HepG2 (cell line): ENCODE measurements around the gene HNRNPA0. TPM values are rescaled to one million over a fixed set of nuclear protein-coding genes. Genes with fewer than 3 reads are reported as not detected.

Source experiments
- FOXJ3 ChIP-seq: sonication (generic); formaldehyde crosslinking; IDR thresholded peaks from 2 replicates; pipeline ENCODE4 v1.4.0; 2020; ENCODE audit warnings: missing genetic modification reagents, mild to moderate bottlenecking, borderline replicate concordance
- KAT8 ChIP-seq: IDR thresholded peaks from 2 replicates; pipeline ENCODE4 v1.6.1; 2016; ENCODE audit warnings: missing genetic modification reagents, missing compliant biosample characterization
- MIXL1 ChIP-seq: IDR thresholded peaks from 2 replicates; pipeline ENCODE4 v1.6.1; 2016
- NCOA5 ChIP-seq: sonication (generic); formaldehyde crosslinking; IDR thresholded peaks from 2 replicates; pipeline ENCODE4 v1.4.0; 2020; ENCODE audit warnings: missing genetic modification reagents
- SP140L ChIP-seq: sonication (generic); formaldehyde crosslinking; IDR thresholded peaks from 2 replicates; pipeline ENCODE4 v1.4.0; 2020; ENCODE audit warnings: missing genetic modification reagents, borderline replicate concordance
- U2AF2 ChIP-seq: fragments of 200-400 bp; formaldehyde crosslinking; IDR thresholded peaks from 2 replicates; pipeline ENCODE4 v1.6.1; 2017; ENCODE audit warnings: low read depth, mild to moderate bottlenecking, low read length
- ZNF124 ChIP-seq: sonication (generic); formaldehyde crosslinking; IDR thresholded peaks from 2 replicates; pipeline ENCODE4 v1.4.0; 2020; ENCODE audit warnings: missing genetic modification reagents
- ZNF543 ChIP-seq: sonication (generic); formaldehyde crosslinking; IDR thresholded peaks from 2 replicates; pipeline ENCODE4 v1.4.0; 2020; ENCODE audit warnings: mild to moderate bottlenecking, missing genetic modification reagents
- ZNF546 ChIP-seq: sonication (generic); formaldehyde crosslinking; conservative IDR thresholded peaks from 2 replicates; pipeline ENCODE4 v1.8.1; 2023; ENCODE audit warnings: mild to moderate bottlenecking, missing genetic modification reagents
- ZNF619 ChIP-seq: sonication (generic); formaldehyde crosslinking; IDR thresholded peaks from 2 replicates; pipeline ENCODE4 v1.4.0; 2020; ENCODE audit warnings: mild to moderate bottlenecking, missing genetic modification reagents
- ZNF703 ChIP-seq: sonication (generic); formaldehyde crosslinking; IDR thresholded peaks from 2 replicates; pipeline ENCODE4 v1.5.1; 2020; ENCODE audit warnings: missing genetic modification reagents, mild to moderate bottlenecking, moderate library complexity, borderline replicate concordance
- ZNF816 ChIP-seq: sonication (generic); formaldehyde crosslinking; IDR thresholded peaks from 2 replicates; pipeline ENCODE4 v1.8.0; 2022; ENCODE audit warnings: missing genetic modification reagents, mild to moderate bottlenecking, borderline replicate concordance
- polyA plus RNA-seq, 8 experiments: library from polyadenylated mRNA; depleted of rRNA in 3 of 8; stranded (reverse) in 7 of 8; unstranded in 1 of 8; fragments of >200 nt; fragmentation: Illumina TruSeq in 4 of 8; extraction: Trizol in 4 of 8; gene quantifications; 2 replicates each; pipeline versions ENCODE4 v1.2.1 to v1.2.3, GENCODE V29; 2011 to 2016; ENCODE audit warnings: low read depth in 4 of 8, missing spikeins in 1 of 8, mixed read lengths in 1 of 8; ENCODE audit not compliant: insufficient read depth in 1 of 8
- total RNA-seq, 5 experiments: library from RNA; depleted of rRNA; stranded (reverse); fragments of >200 nt; fragmentation: Illumina TruSeq; extraction: Trizol; gene quantifications; 2 replicates each; pipeline ENCODE4 v1.2.3, GENCODE V29; 2016; ENCODE audit warnings: low read depth in 1 of 5
- TF ChIP-seq, protein P1 (sequence below): sonication (generic); formaldehyde crosslinking; IDR thresholded peaks from 2 replicates; pipeline ENCODE4 v1.5.0; 2020; ENCODE audit warnings: mild to moderate bottlenecking, missing genetic modification reagents
- TF ChIP-seq, protein P2 (sequence below): sonication (generic); formaldehyde crosslinking; IDR thresholded peaks from 2 replicates; pipeline ENCODE4 v1.5.0; 2020; ENCODE audit warnings: missing genetic modification reagents
- TF ChIP-seq, protein P3 (sequence below): sonication (generic); formaldehyde crosslinking; IDR thresholded peaks from 2 replicates; pipeline ENCODE4 v1.8.1; 2022; ENCODE audit warnings: low read depth, mild to moderate bottlenecking, missing genetic modification reagents
- TF ChIP-seq, protein P4 (sequence below): fragments of 450-650 bp; IDR thresholded peaks from 2 replicates; pipeline ENCODE4 v1.6.1; 2017; ENCODE audit warnings: mild to moderate bottlenecking

Gene HNRNPA0
- total and polyA plus RNA-seq, 2 of the 13 experiments (the other 11 are each of a cell fraction or from before 2014, with no cell fraction given) = 9.0 to 12.9 TPM

DNA sequence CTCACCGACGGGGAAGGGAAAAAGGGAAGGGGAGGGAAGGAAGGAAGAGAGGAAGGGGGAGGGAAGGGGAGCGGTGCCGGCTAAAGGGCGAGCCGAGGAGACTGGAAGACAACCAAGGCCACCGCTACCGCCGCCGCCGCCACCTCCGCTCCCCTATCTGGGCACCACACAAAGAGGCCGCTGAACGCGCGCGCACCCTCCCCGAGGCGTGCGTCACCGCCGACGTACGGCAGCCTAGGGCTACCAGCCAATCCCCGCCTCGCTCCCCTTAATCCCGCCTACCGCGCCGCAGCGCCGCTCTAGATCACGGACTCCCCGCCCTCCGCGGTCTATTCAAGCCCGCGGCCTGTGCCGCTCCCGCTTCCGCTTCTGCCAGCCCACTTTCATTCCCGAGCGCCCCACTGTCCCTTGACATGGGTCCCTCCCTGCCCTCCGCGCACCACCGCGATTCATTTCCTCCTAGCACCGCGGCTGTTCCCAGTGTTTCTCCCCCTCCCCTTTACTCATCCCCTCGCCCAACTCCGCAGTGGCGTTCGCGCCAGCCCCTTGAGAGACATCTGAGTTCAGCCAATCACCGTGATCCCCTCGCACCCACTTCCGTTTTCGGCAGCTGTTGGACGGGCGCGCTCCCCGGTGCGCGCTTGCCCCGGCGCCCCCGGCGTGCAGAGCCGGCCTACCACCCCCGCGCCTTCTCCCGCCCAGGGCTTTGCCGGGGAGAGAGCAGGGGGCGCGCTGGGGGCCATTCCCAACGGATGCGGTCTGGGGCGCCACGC lies at the start of gene HNRNPA0 (continued):
- TF ChIP-seq, protein P1, sequence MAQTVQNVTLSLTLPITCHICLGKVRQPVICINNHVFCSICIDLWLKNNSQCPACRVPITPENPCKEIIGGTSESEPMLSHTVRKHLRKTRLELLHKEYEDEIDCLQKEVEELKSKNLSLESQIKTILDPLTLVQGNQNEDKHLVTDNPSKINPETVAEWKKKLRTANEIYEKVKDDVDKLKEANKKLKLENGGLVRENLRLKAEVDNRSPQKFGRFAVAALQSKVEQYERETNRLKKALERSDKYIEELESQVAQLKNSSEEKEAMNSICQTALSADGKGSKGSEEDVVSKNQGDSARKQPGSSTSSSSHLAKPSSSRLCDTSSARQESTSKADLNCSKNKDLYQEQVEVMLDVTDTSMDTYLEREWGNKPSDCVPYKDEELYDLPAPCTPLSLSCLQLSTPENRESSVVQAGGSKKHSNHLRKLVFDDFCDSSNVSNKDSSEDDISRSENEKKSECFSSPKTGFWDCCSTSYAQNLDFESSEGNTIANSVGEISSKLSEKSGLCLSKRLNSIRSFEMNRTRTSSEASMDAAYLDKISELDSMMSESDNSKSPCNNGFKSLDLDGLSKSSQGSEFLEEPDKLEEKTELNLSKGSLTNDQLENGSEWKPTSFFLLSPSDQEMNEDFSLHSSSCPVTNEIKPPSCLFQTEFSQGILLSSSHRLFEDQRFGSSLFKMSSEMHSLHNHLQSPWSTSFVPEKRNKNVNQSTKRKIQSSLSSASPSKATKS (CRISPR knock-in tag) = no peak; the same call in 1 of the 2 replicates
- peak; percentile 73 for TF ChIP-seq ZNF543 (CRISPR knock-in tag)
- no peak for TF ChIP-seq MIXL1 (CRISPR knock-in tag)
- TF ChIP-seq ZNF124 (CRISPR knock-in tag) = no peak
- peak; percentile 90 for TF ChIP-seq KAT8 (CRISPR knock-in tag)
- TF ChIP-seq ZNF816 (CRISPR knock-in tag) = peak; percentile 25
- TF ChIP-seq, protein P2, sequence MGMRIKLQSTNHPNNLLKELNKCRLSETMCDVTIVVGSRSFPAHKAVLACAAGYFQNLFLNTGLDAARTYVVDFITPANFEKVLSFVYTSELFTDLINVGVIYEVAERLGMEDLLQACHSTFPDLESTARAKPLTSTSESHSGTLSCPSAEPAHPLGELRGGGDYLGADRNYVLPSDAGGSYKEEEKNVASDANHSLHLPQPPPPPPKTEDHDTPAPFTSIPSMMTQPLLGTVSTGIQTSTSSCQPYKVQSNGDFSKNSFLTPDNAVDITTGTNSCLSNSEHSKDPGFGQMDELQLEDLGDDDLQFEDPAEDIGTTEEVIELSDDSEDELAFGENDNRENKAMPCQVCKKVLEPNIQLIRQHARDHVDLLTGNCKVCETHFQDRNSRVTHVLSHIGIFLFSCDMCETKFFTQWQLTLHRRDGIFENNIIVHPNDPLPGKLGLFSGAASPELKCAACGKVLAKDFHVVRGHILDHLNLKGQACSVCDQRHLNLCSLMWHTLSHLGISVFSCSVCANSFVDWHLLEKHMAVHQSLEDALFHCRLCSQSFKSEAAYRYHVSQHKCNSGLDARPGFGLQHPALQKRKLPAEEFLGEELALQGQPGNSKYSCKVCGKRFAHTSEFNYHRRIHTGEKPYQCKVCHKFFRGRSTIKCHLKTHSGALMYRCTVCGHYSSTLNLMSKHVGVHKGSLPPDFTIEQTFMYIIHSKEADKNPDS (CRISPR knock-in tag) = peak; percentile 29; the same call in 1 of the 2 replicates
- 0 out of 2 replicates have a peak, but pooled peaks have one; percentile 27 for TF ChIP-seq SP140L (CRISPR knock-in tag)
- peak; percentile 39; the same call in 1 of the 2 replicates for TF ChIP-seq ZNF546
- no peak for TF ChIP-seq ZNF619
- TF ChIP-seq NCOA5 (CRISPR knock-in tag) = no peak
- TF ChIP-seq ZNF703 (CRISPR knock-in tag) = no peak; the same call in 1 of the 2 replicates
- TF ChIP-seq FOXJ3 (CRISPR knock-in tag) = no peak
- TF ChIP-seq, protein P3, sequence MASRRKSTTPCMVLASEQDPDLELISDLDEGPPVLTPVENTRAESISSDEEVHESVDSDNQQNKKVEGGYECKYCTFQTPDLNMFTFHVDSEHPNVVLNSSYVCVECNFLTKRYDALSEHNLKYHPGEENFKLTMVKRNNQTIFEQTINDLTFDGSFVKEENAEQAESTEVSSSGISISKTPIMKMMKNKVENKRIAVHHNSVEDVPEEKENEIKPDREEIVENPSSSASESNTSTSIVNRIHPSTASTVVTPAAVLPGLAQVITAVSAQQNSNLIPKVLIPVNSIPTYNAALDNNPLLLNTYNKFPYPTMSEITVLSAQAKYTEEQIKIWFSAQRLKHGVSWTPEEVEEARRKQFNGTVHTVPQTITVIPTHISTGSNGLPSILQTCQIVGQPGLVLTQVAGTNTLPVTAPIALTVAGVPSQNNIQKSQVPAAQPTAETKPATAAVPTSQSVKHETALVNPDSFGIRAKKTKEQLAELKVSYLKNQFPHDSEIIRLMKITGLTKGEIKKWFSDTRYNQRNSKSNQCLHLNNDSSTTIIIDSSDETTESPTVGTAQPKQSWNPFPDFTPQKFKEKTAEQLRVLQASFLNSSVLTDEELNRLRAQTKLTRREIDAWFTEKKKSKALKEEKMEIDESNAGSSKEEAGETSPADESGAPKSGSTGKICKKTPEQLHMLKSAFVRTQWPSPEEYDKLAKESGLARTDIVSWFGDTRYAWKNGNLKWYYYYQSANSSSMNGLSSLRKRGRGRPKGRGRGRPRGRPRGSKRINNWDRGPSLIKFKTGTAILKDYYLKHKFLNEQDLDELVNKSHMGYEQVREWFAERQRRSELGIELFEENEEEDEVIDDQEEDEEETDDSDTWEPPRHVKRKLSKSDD (CRISPR knock-in tag) = peak; percentile 21; the same call in 1 of the 2 replicates
- TF ChIP-seq, protein P4, sequence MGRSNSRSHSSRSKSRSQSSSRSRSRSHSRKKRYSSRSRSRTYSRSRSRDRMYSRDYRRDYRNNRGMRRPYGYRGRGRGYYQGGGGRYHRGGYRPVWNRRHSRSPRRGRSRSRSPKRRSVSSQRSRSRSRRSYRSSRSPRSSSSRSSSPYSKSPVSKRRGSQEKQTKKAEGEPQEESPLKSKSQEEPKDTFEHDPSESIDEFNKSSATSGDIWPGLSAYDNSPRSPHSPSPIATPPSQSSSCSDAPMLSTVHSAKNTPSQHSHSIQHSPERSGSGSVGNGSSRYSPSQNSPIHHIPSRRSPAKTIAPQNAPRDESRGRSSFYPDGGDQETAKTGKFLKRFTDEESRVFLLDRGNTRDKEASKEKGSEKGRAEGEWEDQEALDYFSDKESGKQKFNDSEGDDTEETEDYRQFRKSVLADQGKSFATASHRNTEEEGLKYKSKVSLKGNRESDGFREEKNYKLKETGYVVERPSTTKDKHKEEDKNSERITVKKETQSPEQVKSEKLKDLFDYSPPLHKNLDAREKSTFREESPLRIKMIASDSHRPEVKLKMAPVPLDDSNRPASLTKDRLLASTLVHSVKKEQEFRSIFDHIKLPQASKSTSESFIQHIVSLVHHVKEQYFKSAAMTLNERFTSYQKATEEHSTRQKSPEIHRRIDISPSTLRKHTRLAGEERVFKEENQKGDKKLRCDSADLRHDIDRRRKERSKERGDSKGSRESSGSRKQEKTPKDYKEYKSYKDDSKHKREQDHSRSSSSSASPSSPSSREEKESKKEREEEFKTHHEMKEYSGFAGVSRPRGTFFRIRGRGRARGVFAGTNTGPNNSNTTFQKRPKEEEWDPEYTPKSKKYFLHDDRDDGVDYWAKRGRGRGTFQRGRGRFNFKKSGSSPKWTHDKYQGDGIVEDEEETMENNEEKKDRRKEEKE = no peak
- TF ChIP-seq U2AF2 = no peak
